GM12878 (cell line): ENCODE results near the gene MYO7B. TPM values are rescaled to one million over a fixed set of nuclear protein-coding genes. Genes with fewer than 3 reads are reported as not detected.

Experiments used
- ATAC-seq: fragments of 200-7000 bp; cut with Tn5 transposase; 3 replicates; pipeline ENCODE4 v1.9.1; 2020; ENCODE audit warnings: mild to moderate bottlenecking, moderate library complexity
- BruUV-seq: library from RNA; stranded (reverse); fragments of 400-500 nt; replicated peaks from 2 replicates; lab custom pipeline; 2021; lab: Mats Ljungman, UMichigan
- CTCF ChIA-PET: fragments of 300-600 bp; sonication (Branson Sonifier 250); formaldehyde crosslinking; extraction: SDS; loops from one replicate; lab custom pipeline; 2021; ENCODE audit warnings: inconsistent platforms; lab: Yijun Ruan, JAX
- POLR2A ChIA-PET: fragments of 350-600 bp; formaldehyde crosslinking; extraction: SDS; loops from one replicate; lab custom pipeline; 2021; ENCODE audit warnings: inconsistent platforms; lab: Charles Lee
- RAD21 ChIA-PET: fragments of 300-600 bp; sonication (Branson Sonifier 250); formaldehyde crosslinking; loops from one replicate; lab custom pipeline; 2023; ENCODE audit warnings: antibody characterized with exemption; ENCODE audit not compliant: unreplicated experiment; lab: Charles Lee
- SMC1A ChIA-PET: fragments of 300-600 bp; sonication (Branson Sonifier 250); formaldehyde crosslinking; loops from one replicate; lab custom pipeline; 2023; ENCODE audit not compliant: unreplicated experiment, uncharacterized antibody; lab: Charles Lee
- DNase-seq: peaks from one replicate; pipeline ENCODE4 v3.0.0-alpha.2; 2011; ENCODE audit warnings: low read depth, low spot score
- FAIRE-seq: peaks from 3 replicates; lab custom pipeline; 2011; peaks lifted over from hg19 to GRCh38; lab: Jason Lieb, UNC
- H2AFZ ChIP-seq: 2 replicates; pipeline ENCODE4 v1.6.0; 2011; ENCODE audit warnings: low read depth, low read length, control low read depth; ENCODE audit not compliant: control insufficient read depth
- H3K27ac ChIP-seq: 2 replicates; pipeline ENCODE4 v1.5.1; 2011; ENCODE audit warnings: control low read depth; ENCODE audit not compliant: control insufficient read depth, insufficient read depth
- H3K27me3 ChIP-seq, 2 experiments: replicated peaks in 1 of 2; 2 replicates each; pipeline versions ENCODE4 v1.6.0 to v1.6.1; 2011; ENCODE audit warnings: low read length in 1 of 2; ENCODE audit not compliant: control insufficient read depth in 2 of 2, insufficient read depth in 2 of 2
- H3K36me3 ChIP-seq, 2 experiments: 2 replicates each; pipeline ENCODE4 v1.5.1; 2011; ENCODE audit warnings: low read length in 1 of 2; ENCODE audit not compliant: control insufficient read depth in 2 of 2, insufficient read depth in 2 of 2
- H3K4me1 ChIP-seq: 2 replicates; pipeline ENCODE4 v1.6.1; 2011; ENCODE audit warnings: mild to moderate bottlenecking, low read length, moderate library complexity, mixed read lengths; ENCODE audit not compliant: control insufficient read depth, insufficient read depth
- H3K4me2 ChIP-seq: 2 replicates; pipeline ENCODE4 v1.6.0; 2011; ENCODE audit warnings: control low read depth; ENCODE audit not compliant: control insufficient read depth, insufficient read depth
- H3K4me3 ChIP-seq: fragments of 200-600 bp; sonication (generic); 2 replicates; pipeline ENCODE4 v1.5.1; 2016
- H3K79me2 ChIP-seq: 2 replicates; pipeline ENCODE4 v1.6.0; 2011; ENCODE audit warnings: low read length; ENCODE audit not compliant: control insufficient read depth, insufficient read depth
- H3K9ac ChIP-seq: 2 replicates; pipeline ENCODE4 v1.8.0; 2011; ENCODE audit warnings: low read length, control low read depth, mixed read lengths; ENCODE audit not compliant: control insufficient read depth, insufficient read depth
- H3K9me3 ChIP-seq: replicated peaks from 3 replicates; pipeline ENCODE4 v1.5.1; 2011; ENCODE audit warnings: mild to moderate bottlenecking, low read length; ENCODE audit not compliant: control insufficient read depth, insufficient read depth
- H4K20me1 ChIP-seq: 2 replicates; pipeline ENCODE4 v1.6.0; 2011; ENCODE audit not compliant: control insufficient read depth, insufficient read depth
- BACH1 ChIP-seq: fragments of 450-650 bp; IDR thresholded peaks from 2 replicates; pipeline ENCODE4 v1.6.1; 2017; ENCODE audit warnings: mild to moderate bottlenecking, borderline replicate concordance
- DPF2 ChIP-seq: fragments of 450-650 bp; IDR thresholded peaks from 2 replicates; pipeline ENCODE4 v1.6.1; 2017; ENCODE audit warnings: mild to moderate bottlenecking
- HDAC6 ChIP-seq: fragments of 200-600 bp; sonication (generic); IDR thresholded peaks from one replicate; pipeline ENCODE4 v1.8.0; 2017; ENCODE audit warnings: antibody characterized with exemption; ENCODE audit not compliant: unreplicated experiment
- JUNB ChIP-seq: IDR thresholded peaks from 2 replicates; pipeline ENCODE4 v1.6.1; 2016; ENCODE audit warnings: antibody characterized with exemption, mild to moderate bottlenecking
- MEF2A ChIP-seq: IDR thresholded peaks from 2 replicates; pipeline ENCODE4 v1.6.1; 2011; ENCODE audit warnings: low read depth, mild to moderate bottlenecking, low read length, moderate library complexity; ENCODE audit not compliant: insufficient read depth
- POLR2AphosphoS5 ChIP-seq: IDR thresholded peaks from 2 replicates; pipeline ENCODE4 v1.6.1; 2011; ENCODE audit warnings: mild to moderate bottlenecking, low read length, inconsistent platforms
- RELA ChIP-seq: fragments of 450-650 bp; IDR thresholded peaks from 2 replicates; pipeline ENCODE4 v1.8.0; 2014; ENCODE audit warnings: borderline replicate concordance; ENCODE audit not compliant: partially characterized antibody
- SMAD5 ChIP-seq: IDR thresholded peaks from 2 replicates; pipeline ENCODE4 v1.6.1; 2016; ENCODE audit warnings: antibody characterized with exemption, low read depth
- SMC3 ChIP-seq: IDR thresholded peaks from 2 replicates; pipeline ENCODE4 v1.6.1; 2011; ENCODE audit warnings: low read length, improper control_type of control experiment, borderline replicate concordance
- SPI1 ChIP-seq: IDR thresholded peaks from 2 replicates; pipeline ENCODE4 v1.6.1; 2011; ENCODE audit warnings: low read depth, mild to moderate bottlenecking, low read length, moderate library complexity, borderline replicate concordance; ENCODE audit not compliant: insufficient read depth
- SUZ12 ChIP-seq: fragments of 200-600 bp; sonication (generic); IDR thresholded peaks from one replicate; pipeline ENCODE4 v1.6.1; 2018; ENCODE audit warnings: antibody characterized with exemption, mild to moderate bottlenecking; ENCODE audit not compliant: unreplicated experiment
- TCF12 ChIP-seq: IDR thresholded peaks from 2 replicates; pipeline ENCODE4 v1.6.1; 2011; ENCODE audit warnings: low read depth, mild to moderate bottlenecking, low read length
- TCF3 ChIP-seq: IDR thresholded peaks from 2 replicates; pipeline ENCODE4 v1.6.1; 2012; ENCODE audit warnings: low read depth, mild to moderate bottlenecking, low read length, borderline replicate concordance; ENCODE audit not compliant: insufficient read depth
- ZBED1 ChIP-seq: IDR thresholded peaks from 2 replicates; pipeline ENCODE4 v1.6.1; 2016; ENCODE audit warnings: borderline replicate concordance
- ZNF217 ChIP-seq: fragments of 450-650 bp; IDR thresholded peaks from 2 replicates; pipeline ENCODE4 v1.6.1; 2017; ENCODE audit warnings: antibody characterized with exemption, mild to moderate bottlenecking
- ZZZ3 ChIP-seq: IDR thresholded peaks from 2 replicates; pipeline ENCODE4 v1.6.1; 2011; ENCODE audit warnings: low read depth; ENCODE audit not compliant: control insufficient read depth, insufficient read length
- WGBS: methylation state at CpG from one replicate; pipeline ENCODE4 v1.1.6; 2016; ENCODE audit warnings: low lambda C conversion rate; ENCODE audit not compliant: insufficient replicate concordance, insufficient coverage; ENCODE audit errors: missing lambda C conversion rate; 5-methylcytosine and 5-hydroxymethylcytosine counted together
- in situ Hi-C: fragments of 300-500 bp; cut with MboI; formaldehyde crosslinking; loops from 9 replicates; pipeline ENCODE4 v1.14.3; 2018; ENCODE audit warnings: mixed read lengths
- intact Hi-C: fragments of 100-400 bp; cut with micrococcal nuclease; formaldehyde crosslinking; loops from one replicate; pipeline ENCODE4 v1.14.2; 2022; ENCODE audit not compliant: unreplicated experiment
- polyA plus RNA-seq, 11 experiments: library from polyadenylated mRNA; depleted of rRNA in 4 of 11; unstranded in 6 of 11; stranded (reverse) in 5 of 11; fragments of >200 nt; fragmentation: Nextera tagmentation in 4 of 11; fragmentation: Illumina TruSeq in 1 of 11; extraction: Ambion mirVana in 4 of 11; extraction: Trizol in 1 of 11; gene quantifications; 1 replicate in 1 of 11; 2 replicates in 10 of 11; pipeline versions ENCODE4 v1.2.1 to v1.2.3, GENCODE V29; 2011 to 2016; ENCODE audit warnings: inconsistent platforms in 2 of 11, missing spikeins in 2 of 11, low read depth in 1 of 11
- total RNA-seq, 4 experiments: library from RNA; depleted of rRNA in 3 of 4; stranded (reverse); fragments of >200 nt in 3 of 4; fragmentation: Illumina TruSeq in 1 of 4; extraction: Trizol in 1 of 4; gene quantifications; 2 replicates each; pipeline versions ENCODE4 v1.2.1 to v1.2.3, GENCODE V29; 2013 to 2021
- TF ChIP-seq, protein P1 (sequence below): IDR thresholded peaks from 2 replicates; pipeline ENCODE4 v1.6.1; 2012; ENCODE audit warnings: mild to moderate bottlenecking, low read depth, low read length

Gene MYO7B
- total and polyA plus RNA-seq, 10 of the 15 experiments (the other 5 are each of a cell fraction or from before 2014, with no cell fraction given), result 0.08 to 4.8 (median 1.2) TPM

DNA sequence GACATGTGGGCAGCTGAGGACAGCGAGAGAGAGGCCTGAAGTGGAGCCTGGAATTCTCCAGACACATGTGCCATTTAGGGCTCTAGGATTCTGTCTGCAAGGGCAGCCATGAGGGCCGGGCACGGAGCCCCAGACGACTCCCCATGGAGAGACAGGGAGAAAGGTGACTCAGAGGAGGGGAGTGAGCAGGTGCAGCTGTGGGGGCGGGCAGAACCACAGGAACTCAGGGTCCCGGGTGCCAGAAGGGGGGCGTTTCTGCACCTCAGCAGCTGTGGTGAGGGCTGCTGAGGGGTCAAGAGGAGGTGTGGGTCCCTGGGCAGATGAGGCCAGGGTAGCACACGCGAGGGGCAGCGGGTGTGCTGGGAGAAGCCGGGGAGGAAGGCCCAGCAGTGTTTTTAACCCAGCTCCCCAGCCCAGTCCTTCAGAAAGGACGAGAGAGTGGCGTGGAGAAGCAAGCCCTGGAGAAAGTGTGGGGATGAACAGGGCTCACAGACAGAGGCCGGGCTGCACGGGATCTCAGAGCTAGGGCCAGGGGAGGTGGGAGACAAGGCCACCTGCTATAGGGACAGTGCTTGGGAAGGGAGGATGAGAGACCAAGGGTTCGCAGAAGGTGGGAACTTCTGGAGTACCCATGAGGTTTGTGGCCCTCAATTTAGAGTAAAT is 118.1 kb downstream of the MYO7B start:
- BruUV-seq, result no TSS peak
- Histone ChIP-seq H3K27ac (no peak overlapping the region), H4K20me1 (no peaks in the 10 kb centered on the region), H3K9ac (no peak overlapping the region), H3K4me1 (no peaks in the 10 kb centered on the region)
- CTCF ChIA-PET, result interaction anchor here (1.6 to 8.3 kb wide), 2 partner anchors 9 to 62 kb away, joined by 3 to 90 read pairs; no protein-coding TSS in a partner anchor
- in situ Hi-C loops, result no loop called here
- no peak for FAIRE-seq
- SMC1A ChIA-PET, result interaction anchor here (4.6 kb wide), 1 partner anchor 62 kb away, joined by 26 read pairs; no protein-coding TSS in a partner anchor
- DNase-seq, result no peak
- POLR2A ChIA-PET, result no interaction called here
- intact Hi-C loops, result no loop called here
- TF ChIP-seq BACH1 (no peak), SPI1 (no peak), JUNB (no peak), SMAD5 (no peak), DPF2 (no peak), SUZ12 (no peak), RELA (no peak), TCF3 (no peak), MEF2A (no peak), TCF12 (no peak), SMC3 (no peak), HDAC6 (no peak), POLR2AphosphoS5 (no peak), ZNF217 (no peak), ZBED1 (no peak), ZZZ3 (no peak)
- TF ChIP-seq, protein P1, sequence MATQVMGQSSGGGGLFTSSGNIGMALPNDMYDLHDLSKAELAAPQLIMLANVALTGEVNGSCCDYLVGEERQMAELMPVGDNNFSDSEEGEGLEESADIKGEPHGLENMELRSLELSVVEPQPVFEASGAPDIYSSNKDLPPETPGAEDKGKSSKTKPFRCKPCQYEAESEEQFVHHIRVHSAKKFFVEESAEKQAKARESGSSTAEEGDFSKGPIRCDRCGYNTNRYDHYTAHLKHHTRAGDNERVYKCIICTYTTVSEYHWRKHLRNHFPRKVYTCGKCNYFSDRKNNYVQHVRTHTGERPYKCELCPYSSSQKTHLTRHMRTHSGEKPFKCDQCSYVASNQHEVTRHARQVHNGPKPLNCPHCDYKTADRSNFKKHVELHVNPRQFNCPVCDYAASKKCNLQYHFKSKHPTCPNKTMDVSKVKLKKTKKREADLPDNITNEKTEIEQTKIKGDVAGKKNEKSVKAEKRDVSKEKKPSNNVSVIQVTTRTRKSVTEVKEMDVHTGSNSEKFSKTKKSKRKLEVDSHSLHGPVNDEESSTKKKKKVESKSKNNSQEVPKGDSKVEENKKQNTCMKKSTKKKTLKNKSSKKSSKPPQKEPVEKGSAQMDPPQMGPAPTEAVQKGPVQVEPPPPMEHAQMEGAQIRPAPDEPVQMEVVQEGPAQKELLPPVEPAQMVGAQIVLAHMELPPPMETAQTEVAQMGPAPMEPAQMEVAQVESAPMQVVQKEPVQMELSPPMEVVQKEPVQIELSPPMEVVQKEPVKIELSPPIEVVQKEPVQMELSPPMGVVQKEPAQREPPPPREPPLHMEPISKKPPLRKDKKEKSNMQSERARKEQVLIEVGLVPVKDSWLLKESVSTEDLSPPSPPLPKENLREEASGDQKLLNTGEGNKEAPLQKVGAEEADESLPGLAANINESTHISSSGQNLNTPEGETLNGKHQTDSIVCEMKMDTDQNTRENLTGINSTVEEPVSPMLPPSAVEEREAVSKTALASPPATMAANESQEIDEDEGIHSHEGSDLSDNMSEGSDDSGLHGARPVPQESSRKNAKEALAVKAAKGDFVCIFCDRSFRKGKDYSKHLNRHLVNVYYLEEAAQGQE, result no peak
- TF ChIP-seq, all 136 proteins: peak for 0
- RAD21 ChIA-PET, result interaction anchor here (1.0 to 3.1 kb wide), 2 partner anchors 54 to 62 kb away, joined by 5 to 12 read pairs; no protein-coding TSS in a partner anchor
- Histone ChIP-seq H3K79me2 (no peaks in the 10 kb centered on the region), H3K4me2 (no peak overlapping the region), H3K4me3 (no peak overlapping the region), H3K36me3 (no peaks in the 10 kb centered on the region), H3K9me3 (no peaks in the 10 kb centered on the region), H3K27me3 (no peaks in the 10 kb centered on the region), H2AFZ (no peak overlapping the region)
- ATAC-seq, result no peak
- WGBS, result 20% methylated on average over 16 of the region's 16 CpGs
